GM12878 (cell line): Measurements from ENCODE around the gene GLRX2. TPM values are rescaled to one million over a fixed set of nuclear protein-coding genes. Genes with fewer than 3 reads are reported as not detected.
A peak's percentile ranks its signal among the peaks of the same experiment; 100 is the strongest.

Experiments used
- BRCA1 ChIP-seq: IDR thresholded peaks from 2 replicates; pipeline ENCODE4 v1.6.1; 2011; ENCODE audit warnings: low read depth, low read length, improper control_type of control experiment
- CHD2 ChIP-seq: IDR thresholded peaks from 2 replicates; pipeline ENCODE4 v1.6.1; 2011; ENCODE audit warnings: low read depth, low read length, improper control_type of control experiment, borderline replicate concordance
- DPF2 ChIP-seq: fragments of 450-650 bp; IDR thresholded peaks from 2 replicates; pipeline ENCODE4 v1.6.1; 2017; ENCODE audit warnings: mild to moderate bottlenecking
- EZH2 ChIP-seq: IDR thresholded peaks from 2 replicates; pipeline ENCODE4 v1.6.1; 2012; ENCODE audit warnings: low read depth, mild to moderate bottlenecking, control low read depth, inconsistent platforms, low read length, borderline replicate concordance; ENCODE audit not compliant: control insufficient read depth
- HDGF ChIP-seq: fragments of 450-650 bp; IDR thresholded peaks from 2 replicates; pipeline ENCODE4 v1.6.1; 2016; ENCODE audit warnings: antibody characterized with exemption
- POLR2AphosphoS2 ChIP-seq: IDR thresholded peaks from 2 replicates; pipeline ENCODE4 v1.6.1; 2011; ENCODE audit warnings: low read depth, mild to moderate bottlenecking, low read length, improper control_type of control experiment, moderate library complexity
- SREBF1 ChIP-seq: IDR thresholded peaks from 2 replicates; pipeline ENCODE4 v1.6.1; 2012; ENCODE audit warnings: mild to moderate bottlenecking, low read length
- YBX1 ChIP-seq: fragments of 450-650 bp; IDR thresholded peaks from 2 replicates; pipeline ENCODE4 v1.6.1; 2016; ENCODE audit warnings: antibody characterized with exemption
- ZNF217 ChIP-seq: fragments of 450-650 bp; IDR thresholded peaks from 2 replicates; pipeline ENCODE4 v1.6.1; 2017; ENCODE audit warnings: antibody characterized with exemption, mild to moderate bottlenecking
- polyA plus RNA-seq, 11 experiments: library from polyadenylated mRNA; depleted of rRNA in 4 of 11; unstranded in 6 of 11; stranded (reverse) in 5 of 11; fragments of >200 nt; fragmentation: Nextera tagmentation in 4 of 11; fragmentation: Illumina TruSeq in 1 of 11; extraction: Ambion mirVana in 4 of 11; extraction: Trizol in 1 of 11; gene quantifications; 1 replicate in 1 of 11; 2 replicates in 10 of 11; pipeline versions ENCODE4 v1.2.1 to v1.2.3, GENCODE V29; 2011 to 2016; ENCODE audit warnings: inconsistent platforms in 2 of 11, missing spikeins in 2 of 11, low read depth in 1 of 11
- total RNA-seq, 4 experiments: library from RNA; depleted of rRNA in 3 of 4; stranded (reverse); fragments of >200 nt in 3 of 4; fragmentation: Illumina TruSeq in 1 of 4; extraction: Trizol in 1 of 4; gene quantifications; 2 replicates each; pipeline versions ENCODE4 v1.2.1 to v1.2.3, GENCODE V29; 2013 to 2021
- TF ChIP-seq, protein P1 (sequence below): fragments of 450-650 bp; formaldehyde crosslinking; IDR thresholded peaks from 2 replicates; pipeline ENCODE4 v1.5.0; 2022; ENCODE audit warnings: mild to moderate bottlenecking, missing genetic modification characterization
- TF ChIP-seq, protein P2 (sequence below): fragments of 450-650 bp; formaldehyde crosslinking; IDR thresholded peaks from 2 replicates; pipeline ENCODE4 v1.4.0; 2022; ENCODE audit warnings: mild to moderate bottlenecking, moderate library complexity
- TF ChIP-seq, protein P3 (sequence below): fragments of 450-650 bp; IDR thresholded peaks from 2 replicates; pipeline ENCODE4 v1.6.1; 2018; ENCODE audit warnings: mild to moderate bottlenecking, low read depth, moderate library complexity; ENCODE audit not compliant: partially characterized antibody
- TF ChIP-seq, protein P4 (sequence below): fragments of 450-650 bp; IDR thresholded peaks from 2 replicates; pipeline ENCODE4 v1.6.1; 2018; ENCODE audit warnings: borderline replicate concordance, mild to moderate bottlenecking; ENCODE audit not compliant: partially characterized antibody
- TF ChIP-seq, protein P5 (sequence below): IDR thresholded peaks from 2 replicates; pipeline ENCODE4 v1.6.1; 2012; ENCODE audit warnings: low read depth, low read length, improper control_type of control experiment

Gene GLRX2
- total and polyA plus RNA-seq, 10 of the 15 experiments (the other 5 are each of a cell fraction or from before 2014, with no cell fraction given) = 5.5 to 67.6 (median 16.6) TPM

DNA sequence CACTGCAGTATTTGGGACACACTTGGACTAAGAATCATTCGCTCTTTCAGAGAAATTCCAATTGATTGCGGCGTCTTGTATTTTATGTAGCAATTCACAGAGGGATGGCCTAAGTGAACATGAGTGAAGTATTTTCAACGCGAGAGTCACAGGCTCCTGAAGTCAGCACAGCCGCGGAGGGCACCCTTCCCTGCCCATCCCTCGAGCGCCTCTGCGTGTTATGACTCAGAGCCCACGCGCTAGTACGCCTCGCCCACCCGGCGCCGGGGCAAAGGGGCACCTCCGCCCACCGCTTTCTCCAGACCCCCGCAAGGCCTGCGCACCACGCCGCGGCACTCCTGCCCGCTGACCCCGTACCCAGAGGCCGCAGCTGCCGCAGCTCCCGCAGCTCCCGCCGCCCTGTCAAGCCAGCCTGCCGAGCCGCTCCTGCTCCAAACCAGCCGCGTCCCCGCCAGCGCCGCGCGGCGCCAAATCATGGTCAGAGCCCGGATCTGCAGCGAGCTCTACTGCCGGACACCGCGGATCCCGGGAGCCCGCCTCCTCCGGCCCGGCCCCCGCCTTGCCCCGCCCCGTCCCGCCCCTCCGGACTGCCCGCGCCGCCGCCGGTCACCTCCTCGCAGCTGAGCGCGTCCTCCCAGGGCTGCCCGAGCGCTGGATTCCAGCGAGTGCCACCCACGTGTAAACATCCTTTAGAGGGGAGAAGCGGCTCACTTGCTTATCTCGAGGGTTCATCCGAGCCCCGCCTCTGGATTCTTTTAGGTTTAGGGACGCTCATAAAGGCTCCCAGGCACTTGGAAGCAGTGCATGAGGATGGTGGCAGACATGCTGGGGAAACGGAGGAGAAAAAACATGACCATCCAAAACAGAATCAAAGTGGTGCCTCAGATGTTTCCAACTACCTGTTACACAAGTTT lies at the start of gene GLRX2 (continued):
- TF ChIP-seq BRCA1 (no peak), EZH2 (no peak), SREBF1 (no peak), YBX1 (no peak), DPF2 (peak; percentile 73), POLR2AphosphoS2 (no peak), HDGF (no peak), ZNF217 (0 out of 2 replicates have a peak, but pooled peaks have one; percentile 30), CHD2 (0 out of 2 replicates have a peak, but pooled peaks have one; percentile 18)
- TF ChIP-seq, protein P1, sequence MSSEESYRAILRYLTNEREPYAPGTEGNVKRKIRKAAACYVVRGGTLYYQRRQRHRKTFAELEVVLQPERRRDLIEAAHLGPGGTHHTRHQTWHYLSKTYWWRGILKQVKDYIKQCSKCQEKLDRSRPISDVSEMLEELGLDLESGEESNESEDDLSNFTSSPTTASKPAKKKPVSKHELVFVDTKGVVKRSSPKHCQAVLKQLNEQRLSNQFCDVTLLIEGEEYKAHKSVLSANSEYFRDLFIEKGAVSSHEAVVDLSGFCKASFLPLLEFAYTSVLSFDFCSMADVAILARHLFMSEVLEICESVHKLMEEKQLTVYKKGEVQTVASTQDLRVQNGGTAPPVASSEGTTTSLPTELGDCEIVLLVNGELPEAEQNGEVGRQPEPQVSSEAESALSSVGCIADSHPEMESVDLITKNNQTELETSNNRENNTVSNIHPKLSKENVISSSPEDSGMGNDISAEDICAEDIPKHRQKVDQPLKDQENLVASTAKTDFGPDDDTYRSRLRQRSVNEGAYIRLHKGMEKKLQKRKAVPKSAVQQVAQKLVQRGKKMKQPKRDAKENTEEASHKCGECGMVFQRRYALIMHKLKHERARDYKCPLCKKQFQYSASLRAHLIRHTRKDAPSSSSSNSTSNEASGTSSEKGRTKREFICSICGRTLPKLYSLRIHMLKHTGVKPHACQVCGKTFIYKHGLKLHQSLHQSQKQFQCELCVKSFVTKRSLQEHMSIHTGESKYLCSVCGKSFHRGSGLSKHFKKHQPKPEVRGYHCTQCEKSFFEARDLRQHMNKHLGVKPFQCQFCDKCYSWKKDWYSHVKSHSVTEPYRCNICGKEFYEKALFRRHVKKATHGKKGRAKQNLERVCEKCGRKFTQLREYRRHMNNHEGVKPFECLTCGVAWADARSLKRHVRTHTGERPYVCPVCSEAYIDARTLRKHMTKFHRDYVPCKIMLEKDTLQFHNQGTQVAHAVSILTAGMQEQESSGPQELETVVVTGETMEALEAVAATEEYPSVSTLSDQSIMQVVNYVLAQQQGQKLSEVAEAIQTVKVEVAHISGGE (CRISPR knock-in tag) = no peak
- TF ChIP-seq, protein P2, sequence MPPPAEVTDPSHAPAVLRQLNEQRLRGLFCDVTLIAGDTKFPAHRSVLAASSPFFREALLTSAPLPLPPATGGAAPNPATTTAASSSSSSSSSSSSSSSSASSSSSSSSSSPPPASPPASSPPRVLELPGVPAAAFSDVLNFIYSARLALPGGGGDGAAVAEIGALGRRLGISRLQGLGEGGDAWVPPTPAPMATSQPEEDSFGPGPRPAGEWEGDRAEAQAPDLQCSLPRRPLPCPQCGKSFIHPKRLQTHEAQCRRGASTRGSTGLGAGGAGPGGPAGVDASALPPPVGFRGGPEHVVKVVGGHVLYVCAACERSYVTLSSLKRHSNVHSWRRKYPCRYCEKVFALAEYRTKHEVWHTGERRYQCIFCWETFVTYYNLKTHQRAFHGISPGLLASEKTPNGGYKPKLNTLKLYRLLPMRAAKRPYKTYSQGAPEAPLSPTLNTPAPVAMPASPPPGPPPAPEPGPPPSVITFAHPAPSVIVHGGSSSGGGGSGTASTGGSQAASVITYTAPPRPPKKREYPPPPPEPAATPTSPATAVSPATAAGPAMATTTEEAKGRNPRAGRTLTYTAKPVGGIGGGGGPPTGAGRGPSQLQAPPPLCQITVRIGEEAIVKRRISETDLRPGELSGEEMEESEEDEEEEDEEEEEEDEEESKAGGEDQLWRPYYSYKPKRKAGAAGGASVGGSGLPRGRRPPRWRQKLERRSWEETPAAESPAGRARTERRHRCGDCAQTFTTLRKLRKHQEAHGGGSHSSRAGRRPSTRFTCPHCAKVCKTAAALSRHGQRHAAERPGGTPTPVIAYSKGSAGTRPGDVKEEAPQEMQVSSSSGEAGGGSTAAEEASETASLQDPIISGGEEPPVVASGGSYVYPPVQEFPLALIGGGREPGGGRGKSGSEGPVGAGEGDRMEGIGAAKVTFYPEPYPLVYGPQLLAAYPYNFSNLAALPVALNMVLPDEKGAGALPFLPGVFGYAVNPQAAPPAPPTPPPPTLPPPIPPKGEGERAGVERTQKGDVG = no peak
- TF ChIP-seq, protein P3, sequence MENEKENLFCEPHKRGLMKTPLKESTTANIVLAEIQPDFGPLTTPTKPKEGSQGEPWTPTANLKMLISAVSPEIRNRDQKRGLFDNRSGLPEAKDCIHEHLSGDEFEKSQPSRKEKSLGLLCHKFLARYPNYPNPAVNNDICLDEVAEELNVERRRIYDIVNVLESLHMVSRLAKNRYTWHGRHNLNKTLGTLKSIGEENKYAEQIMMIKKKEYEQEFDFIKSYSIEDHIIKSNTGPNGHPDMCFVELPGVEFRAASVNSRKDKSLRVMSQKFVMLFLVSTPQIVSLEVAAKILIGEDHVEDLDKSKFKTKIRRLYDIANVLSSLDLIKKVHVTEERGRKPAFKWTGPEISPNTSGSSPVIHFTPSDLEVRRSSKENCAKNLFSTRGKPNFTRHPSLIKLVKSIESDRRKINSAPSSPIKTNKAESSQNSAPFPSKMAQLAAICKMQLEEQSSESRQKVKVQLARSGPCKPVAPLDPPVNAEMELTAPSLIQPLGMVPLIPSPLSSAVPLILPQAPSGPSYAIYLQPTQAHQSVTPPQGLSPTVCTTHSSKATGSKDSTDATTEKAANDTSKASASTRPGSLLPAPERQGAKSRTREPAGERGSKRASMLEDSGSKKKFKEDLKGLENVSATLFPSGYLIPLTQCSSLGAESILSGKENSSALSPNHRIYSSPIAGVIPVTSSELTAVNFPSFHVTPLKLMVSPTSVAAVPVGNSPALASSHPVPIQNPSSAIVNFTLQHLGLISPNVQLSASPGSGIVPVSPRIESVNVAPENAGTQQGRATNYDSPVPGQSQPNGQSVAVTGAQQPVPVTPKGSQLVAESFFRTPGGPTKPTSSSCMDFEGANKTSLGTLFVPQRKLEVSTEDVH = no peak
- TF ChIP-seq, protein P4, sequence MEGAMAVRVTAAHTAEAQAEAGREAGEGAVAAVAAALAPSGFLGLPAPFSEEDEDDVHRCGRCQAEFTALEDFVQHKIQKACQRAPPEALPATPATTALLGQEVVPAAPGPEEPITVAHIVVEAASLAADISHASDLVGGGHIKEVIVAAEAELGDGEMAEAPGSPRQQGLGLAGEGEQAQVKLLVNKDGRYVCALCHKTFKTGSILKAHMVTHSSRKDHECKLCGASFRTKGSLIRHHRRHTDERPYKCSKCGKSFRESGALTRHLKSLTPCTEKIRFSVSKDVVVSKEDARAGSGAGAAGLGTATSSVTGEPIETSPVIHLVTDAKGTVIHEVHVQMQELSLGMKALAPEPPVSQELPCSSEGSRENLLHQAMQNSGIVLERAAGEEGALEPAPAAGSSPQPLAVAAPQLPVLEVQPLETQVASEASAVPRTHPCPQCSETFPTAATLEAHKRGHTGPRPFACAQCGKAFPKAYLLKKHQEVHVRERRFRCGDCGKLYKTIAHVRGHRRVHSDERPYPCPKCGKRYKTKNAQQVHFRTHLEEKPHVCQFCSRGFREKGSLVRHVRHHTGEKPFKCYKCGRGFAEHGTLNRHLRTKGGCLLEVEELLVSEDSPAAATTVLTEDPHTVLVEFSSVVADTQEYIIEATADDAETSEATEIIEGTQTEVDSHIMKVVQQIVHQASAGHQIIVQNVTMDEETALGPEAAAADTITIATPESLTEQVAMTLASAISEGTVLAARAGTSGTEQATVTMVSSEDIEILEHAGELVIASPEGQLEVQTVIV = no peak
- TF ChIP-seq, protein P5, sequence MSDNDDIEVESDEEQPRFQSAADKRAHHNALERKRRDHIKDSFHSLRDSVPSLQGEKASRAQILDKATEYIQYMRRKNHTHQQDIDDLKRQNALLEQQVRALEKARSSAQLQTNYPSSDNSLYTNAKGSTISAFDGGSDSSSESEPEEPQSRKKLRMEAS = no peak; the same call in 1 of the 2 replicates
